SIG-M5 (cell line): Measurements from ENCODE around the gene ABHD3.
A peak's percentile ranks its signal among the peaks of the same experiment; 100 is the strongest.
"Not testable (repeated sequence)": the region's sequence is repeated elsewhere in the genome, so short reads cannot be mapped to it uniquely, and the experiment has no call there.

Experiments used
- DNase-seq: peaks from one replicate; lab custom pipeline; 2025; lab: John Stamatoyannopoulos, UW

Gene ABHD3

DNA sequence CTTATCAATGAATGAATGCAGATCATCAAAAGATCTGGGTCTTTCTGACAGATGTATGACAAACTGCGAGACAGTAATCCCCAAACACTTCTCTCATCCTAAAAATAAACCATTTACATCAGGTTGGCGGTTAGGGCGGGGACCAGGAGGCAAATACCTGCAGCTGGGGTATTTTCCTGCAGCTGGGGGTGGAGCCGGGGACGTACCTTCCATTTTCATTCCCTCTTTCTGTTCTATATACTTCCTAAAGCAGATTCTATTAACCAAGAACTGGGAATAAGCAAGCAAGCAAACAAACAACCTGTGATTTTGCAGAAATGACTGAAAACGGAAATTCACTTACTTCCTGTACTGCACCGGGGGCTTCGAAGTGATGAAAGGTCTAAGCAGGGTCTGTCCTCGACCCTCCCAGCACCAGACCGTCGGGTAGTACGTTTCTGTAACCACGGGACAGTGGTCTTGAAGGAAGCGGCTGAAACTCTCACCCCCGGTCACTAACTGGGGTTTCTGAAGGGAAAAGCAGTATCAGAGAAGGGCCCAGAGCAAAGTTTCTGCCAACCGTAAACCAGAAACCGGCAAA lies 1.2 kb downstream of the ABHD3 start:
- DNase-seq = no peak

DNA sequence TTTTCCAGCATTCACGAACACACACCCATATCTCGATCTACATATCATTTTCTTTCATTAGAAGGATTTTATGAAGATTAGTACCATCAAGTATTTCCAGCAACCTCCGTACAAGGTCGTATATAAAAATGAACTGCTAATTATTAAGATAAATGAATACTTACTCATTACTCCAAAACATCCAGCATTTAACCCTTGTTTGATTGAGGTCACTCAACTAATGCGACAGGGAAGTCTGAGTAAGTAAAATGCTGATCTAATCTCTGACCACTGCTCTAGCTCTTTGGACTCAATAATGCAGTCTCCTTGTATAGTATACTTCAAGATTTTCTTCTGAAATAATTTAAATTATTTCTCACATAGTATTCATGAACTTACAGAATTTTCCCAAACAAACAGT lies 2.0 kb downstream of the ABHD3 start:
- DNase-seq = no peak

DNA sequence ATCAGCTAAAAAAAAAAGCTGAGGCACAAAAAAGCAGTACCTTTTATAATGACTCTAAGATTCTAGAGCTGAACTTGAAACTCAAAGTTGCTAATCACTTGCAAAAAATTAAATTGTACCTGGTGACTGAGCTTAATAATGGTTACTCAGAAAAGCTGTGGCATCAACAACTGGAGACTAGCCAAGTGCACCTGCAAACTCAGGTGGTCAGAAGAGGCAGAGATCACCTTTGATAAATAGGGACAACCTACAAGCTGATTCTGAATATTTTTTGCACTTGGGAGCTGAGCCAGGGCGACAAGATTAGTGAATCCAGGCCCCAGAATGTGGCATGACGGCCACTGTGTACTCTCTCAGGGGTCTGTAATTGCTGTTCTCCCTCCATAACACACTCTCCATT lies 3.0 kb downstream of the ABHD3 start:
- no peak for DNase-seq

DNA sequence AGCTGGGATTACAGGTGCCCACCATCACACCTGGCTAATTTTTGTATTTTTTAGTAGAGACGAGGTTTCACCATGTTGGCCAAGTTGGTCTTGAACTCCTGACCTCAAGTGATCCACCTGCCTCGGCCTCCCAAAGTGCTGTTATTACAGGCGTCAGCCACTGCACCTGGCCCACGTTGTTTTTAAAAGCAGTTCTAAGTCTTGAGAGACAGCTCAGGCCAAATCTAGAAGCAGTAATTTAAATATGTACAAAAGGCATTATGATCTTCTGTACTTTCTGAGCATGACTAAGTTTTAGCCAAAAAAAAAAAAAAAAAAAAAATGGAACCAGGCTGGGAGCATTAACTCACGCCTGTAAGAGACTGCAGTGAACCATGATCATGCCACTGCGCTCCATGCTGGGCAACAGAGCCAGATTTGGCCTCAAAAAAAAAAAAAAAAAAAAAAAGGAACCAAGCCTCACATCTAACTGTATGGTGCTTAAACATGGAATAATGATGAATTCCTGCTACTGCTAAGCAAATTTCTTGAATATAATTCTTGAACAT lies 4.0 kb downstream of the ABHD3 start:
- DNase-seq = no peak

DNA sequence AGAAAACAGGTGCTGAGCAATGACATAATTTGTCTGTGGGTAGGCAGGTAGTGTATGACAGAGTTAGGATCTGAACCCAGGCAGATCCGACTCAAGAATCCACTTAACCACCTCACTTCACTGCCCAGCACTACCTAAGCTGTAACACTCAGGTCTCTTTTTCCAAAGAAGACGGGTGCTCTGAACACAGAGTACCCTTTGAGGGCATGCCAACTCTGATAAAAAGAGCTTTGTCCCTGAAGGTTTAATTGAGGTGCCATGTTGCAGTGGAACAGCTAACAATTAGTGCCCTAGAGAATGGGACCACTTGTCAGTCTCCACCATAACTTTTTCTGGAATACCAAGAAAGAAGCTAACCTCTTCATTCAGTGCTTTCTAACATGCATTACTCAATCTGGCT lies 11.3 kb downstream of the ABHD3 start:
- DNase-seq = no peak

DNA sequence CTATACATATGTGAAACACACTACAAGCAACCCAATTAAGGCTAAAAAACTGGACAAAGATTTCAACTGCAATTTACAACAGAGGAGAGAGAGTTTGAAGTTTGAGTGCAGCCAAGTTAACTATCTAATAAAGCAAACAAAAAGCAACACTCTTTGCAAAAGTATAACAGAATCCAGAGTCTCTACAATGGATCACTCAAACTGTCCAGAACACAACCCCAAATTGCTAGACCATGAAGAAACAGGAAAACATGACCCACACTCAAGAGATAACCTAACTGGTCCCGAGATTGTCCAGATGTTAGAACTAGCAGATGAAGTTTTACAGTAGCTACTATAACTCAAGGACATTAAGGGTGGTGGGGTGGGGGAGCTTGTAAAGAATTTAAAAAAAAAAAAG lies 14.8 kb downstream of the ABHD3 start:
- no peak for DNase-seq

DNA sequence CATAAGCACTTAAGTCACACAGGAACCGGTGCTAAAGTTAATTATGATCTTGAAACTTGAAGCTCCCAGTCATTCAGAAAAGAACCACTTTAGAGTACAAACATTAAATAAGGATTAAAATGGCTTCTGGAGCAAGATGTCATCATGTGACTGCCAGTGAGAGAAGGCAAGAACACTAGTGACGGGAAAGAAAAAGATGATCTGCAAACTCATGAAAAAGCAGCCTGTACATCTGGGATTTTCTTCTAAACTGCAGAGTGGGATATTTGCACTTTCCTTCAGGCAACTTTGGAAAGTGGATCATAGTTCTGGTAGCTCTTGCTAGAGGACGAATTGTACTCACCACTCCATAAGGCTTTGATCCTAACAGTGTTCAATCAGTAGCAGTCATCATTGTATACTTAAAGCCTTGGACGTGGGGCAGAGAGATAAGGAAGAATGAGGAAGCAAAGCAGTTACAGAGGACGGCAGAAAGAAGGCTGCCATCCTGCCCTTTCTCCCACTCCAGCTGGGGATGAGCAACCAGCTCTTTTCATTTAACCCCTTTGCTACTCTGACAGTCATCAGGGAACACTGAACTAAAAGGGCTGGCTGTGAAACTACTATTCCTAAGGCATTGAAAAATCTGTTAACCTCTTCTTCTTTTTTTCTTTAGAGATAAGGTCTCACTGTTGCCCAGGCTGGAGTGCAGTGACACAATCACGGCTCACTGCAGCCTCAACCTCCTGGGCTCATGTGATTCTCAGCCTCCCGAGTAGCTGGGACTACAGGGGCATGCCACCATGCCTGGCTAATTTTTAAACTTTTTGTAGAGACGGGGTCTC lies 18.1 kb downstream of the ABHD3 start:
- no peak for DNase-seq

DNA sequence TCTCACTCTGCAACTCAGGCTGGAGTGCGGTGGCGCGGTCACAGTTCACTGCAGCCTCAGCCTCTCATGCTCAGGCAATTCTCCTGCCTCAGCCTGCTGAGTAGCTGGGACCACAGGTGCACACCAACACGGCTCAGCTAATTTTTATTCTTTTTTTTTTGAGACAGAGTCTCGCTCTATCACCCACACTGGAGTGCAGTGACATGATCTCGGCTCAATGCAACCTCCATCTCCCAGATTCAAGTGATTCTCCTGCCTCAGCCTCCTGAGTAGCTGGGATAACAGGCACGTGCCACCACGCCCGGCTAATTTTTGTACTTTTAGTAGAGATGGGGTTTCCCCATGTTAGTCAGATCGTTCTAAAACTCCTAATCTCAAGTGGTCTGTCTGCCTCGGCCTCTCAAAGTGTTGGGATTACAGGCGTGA lies 19.0 kb downstream of the ABHD3 start:
- DNase-seq = not testable (repeated sequence)

DNA sequence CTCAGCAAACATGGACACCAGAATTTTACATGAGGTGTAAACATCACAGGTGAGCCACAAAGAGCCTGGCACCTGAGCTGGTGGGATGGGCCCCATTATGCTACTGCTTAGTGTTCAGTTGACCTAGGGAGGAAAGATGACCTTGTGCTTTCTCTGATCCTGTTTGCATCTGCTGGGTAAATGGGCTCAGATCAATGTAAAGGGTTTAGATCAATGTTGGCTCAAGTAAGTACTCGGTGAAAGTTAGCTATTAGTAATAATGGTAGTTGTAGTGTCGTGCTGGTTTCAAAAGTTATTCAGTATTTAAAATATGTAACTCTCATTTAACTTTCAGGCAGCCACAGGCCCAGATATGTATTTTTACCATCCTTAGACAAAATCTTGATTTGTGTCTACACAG lies 19.8 kb downstream of the ABHD3 start:
- no peak for DNase-seq

DNA sequence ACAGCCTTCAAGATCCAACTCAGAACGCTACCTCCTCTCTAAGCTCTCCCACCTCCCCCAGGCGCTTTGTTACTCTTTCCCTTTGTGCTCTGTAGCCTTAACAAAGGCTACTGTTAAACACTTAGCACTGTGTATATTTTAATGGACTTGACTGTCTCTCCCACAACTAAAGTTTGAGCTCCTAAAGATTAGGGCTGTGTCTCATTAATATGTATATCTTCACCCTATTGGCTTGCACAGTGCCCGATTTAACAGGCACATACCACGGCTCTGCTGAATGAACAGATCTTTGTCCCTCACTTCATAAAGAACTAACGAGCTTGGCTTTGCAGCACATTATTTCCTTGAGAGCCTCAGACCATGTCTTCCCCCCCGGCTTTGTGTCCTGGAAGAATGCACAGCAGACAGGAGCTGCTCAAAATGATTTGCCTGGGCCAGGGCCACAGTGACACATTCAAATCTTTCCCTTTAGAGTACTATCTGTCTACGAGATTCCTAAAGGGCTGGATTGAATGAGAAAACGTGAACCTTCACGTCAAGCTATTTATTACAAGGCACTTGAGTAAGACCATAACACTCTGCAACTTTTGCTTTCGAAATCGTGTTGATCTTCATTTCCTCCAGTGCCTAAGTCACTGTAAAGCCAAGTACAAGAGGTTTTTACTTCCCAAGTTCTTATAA lies 22.1 kb downstream of the ABHD3 start:
- peak; percentile 15 for DNase-seq

DNA sequence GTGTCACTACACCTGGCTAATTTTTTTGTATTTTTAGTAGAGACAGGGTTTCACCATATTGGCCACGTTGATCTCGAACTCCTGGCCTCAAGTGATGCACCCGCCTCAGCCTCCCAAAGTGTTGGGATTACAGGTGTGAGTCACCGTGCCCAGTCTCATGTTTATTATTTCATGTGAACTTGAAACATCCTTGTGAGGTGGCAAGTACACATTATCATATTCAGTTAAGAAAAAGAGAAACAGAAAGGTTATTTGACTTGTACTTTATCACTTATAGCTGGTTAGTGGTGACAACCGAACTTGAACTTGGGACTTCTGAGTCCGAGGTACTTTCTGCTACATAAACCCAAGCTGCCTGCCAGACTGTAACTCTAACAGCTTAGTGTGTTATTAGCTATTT lies 24.4 kb downstream of the ABHD3 start:
- no peak for DNase-seq

DNA sequence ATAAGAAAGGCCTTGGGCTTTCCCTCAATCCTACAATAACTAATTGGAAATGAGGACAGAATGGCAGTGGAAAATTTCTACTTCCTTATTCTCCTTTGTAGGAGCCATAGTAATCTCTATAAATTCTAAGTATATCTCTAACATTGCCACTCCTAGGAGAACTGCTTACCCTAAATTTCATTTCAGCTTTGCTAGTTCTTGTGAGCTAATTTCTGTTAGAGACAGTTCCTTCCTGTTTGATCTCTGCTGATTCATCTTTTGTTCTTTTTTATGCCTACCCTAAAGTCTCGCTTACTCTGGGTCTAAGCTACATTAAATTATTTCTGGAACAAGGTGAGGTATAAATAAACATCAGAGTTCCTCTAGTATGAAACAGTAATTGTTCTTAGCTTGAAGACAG lies 25.7 kb downstream of the ABHD3 start:
- DNase-seq = no peak

DNA sequence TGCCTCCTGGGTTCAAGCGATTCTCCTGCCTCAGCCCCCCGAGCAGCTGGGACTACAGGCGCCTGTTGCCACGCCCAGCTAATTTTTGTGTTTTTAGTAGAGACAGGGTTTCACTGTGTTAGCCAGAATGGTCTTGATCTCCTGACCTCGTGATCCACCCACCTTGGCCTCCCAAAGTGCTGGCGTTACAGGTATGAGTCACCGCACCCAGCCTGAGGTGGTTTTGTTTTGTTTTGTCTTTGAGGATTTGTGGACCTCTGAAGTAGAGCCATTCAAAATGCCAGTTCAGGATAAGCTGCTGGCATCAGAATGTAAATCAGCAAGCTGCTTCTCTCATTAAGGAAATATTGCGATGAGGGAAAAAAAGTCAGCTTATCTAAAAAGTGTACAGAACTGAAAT lies 29.2 kb downstream of the ABHD3 start:
- not testable (repeated sequence) for DNase-seq

DNA sequence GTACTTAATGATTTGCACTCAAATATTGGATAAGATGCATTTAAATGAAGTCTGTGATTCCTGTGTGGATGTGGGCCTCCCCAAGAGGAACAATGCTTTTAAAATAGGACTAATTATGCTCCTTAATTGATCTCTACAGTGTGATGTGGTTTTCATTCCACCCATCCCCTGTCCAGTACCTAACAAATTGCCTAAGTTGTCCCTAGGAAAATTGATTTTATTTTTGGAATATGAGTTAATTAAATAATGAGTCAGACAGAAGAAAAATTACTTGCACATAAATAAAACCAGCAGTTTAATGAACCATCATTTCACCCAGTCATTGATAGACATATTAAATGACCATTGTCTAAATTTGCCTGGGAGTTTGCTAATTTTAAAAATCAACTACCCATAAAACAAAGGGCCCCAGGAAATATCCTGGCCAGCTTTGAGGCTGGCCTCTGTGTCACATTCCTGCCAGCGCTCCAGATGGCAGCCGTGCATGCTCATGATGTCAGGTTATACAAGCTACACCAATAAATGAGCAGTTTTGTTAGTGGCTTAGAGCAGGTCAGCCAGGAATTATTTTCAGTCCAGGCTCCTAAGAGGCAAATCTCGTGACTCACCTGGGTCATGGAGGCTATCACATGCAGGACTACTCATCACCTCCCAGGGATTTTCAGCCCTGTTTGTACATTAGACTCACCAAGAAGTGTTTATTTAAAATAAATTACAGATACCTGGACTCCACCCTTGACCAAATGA lies 31.9 kb downstream of the ABHD3 start:
- no peak for DNase-seq

DNA sequence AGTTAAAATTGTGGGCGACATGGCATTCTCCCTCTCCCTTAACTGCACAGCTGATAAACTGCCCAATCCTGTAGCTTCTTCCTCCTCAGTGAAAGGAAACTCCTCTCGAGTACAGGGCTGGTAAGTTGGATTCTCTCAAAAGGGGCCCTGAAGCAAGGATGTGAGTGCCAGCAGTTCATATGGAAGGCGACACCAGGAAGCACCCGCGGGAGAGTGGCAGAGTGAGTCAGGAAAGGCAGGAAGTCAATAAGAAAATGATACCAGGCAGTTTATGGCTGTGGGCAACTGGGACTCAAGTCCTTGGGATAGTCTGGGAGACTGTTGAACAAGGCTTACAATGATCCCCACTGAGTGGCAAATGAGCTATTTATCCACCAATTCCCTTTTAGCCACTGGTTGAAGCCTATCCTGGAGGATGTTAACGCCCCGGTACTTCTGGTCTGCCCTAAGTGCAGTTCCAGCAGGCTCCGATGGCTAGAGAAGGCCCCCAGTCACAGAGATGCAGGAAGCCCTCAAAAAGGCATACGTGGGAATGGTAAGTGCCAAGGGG lies 34.8 kb downstream of the ABHD3 start:
- DNase-seq = no peak

DNA sequence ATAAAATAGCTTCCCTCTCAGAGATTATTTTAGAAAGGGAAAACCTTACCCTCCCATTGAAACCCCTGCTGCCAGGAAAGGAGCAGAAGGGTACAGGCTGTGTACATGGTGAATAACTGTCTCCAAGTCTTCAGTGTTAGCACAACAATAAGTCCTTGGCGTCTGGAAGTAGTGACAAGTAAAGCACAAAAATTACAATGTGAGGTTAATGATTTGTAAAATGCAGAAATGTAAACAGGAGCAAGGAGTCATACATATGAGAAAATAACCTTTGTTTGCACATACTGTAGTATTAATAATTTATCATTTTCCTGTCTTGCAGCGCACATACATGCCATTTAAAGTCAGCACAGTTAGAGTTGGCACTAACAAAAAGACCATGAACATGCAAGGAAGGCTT lies 40.5 kb downstream of the ABHD3 start:
- DNase-seq = no peak

DNA sequence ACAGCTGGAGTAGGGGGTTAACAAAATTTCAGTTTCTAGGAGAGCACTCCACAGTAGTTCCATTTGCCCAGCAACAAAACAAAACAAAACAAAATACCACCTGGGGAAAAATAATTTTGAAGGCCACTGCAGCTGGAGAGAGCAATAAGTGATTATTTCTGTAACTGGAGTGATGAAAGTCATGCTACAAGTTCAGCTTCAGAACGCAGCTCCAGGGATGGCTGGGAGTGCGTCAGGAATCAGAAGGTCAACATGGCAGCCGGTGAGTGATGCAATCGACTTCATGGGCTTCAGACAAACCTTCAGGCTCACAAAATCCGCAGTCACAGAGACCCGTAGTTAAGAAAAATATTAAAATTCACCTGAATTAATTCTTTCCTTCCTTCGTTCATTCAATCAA lies 41.0 kb downstream of the ABHD3 start:
- DNase-seq = no peak

DNA sequence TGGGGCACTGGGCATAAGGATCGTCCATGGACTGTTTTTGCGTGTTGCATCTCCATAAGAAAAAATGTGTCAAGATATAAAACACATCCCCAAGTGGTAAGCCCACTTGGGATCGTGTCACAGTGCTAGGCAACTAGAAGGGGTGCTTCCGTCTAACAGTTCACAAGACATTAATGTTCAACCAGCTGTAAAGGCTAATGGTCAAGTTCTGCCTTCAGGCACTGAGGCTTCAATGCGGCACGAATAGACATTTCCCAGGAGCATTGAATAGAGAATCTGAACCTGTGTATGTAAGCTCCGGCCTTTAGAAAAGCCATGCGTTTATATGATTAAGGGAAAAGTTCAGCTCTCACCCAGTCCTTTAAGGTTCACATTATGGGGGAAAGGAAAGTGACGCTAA lies 42.0 kb downstream of the ABHD3 start:
- no peak for DNase-seq

DNA sequence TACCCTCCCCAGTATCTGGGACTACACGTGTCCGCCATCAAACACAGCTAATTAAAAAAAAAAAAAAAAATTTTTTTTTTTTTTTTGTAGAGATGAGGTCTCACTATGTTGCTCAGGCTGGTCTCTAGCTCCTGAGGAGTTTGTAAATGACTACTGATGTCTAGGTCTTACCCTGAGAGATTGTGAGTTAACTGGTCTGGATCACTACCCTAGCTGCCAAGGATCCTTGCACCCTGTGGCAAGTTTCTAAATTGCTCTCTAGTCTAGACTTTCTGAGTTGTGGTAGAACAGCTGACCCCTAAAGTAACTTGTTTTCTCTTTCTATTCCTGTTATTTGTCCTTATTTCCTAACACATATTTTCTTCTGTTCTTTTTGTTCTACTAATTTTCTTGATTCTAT lies 44.5 kb downstream of the ABHD3 start:
- DNase-seq = no peak

DNA sequence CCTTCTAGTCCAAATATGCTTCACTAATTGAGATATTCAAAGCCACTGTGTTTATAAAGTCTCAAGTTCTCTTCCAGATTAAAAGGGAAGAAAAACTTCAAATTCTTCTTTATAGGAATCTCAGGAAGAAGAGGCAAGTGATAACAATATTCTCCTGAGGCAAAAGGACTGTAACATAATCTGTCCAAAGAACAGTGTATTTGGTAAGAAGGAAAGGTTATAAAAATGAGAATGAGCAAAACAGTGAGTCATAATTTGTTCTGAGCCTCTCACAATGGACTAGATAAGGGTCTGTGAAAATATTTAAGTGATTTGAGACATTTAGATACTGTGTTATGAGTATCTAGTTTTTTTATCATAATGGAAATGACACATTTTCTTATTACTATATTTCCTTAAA lies 48.2 kb downstream of the ABHD3 start:
- DNase-seq = no peak

DNA sequence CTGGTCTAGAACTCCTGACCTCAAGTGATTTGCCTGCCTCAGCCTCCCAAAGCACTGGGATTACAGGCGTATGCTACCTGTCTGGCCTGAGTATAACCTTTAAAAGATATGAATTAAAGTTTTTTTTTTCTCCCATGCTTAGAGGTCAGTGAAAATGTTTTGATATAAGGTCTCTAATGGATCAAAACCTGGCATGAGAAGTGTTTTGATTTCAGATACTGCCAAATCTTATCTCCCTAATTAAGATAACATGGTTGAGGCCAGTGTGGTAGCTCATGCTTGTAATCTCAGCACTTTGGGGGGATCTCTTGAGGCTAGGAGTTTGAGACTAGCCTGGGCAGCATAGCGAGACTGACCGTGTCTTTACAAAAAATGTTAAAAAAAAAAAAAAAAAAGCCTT lies 51.2 kb downstream of the ABHD3 start:
- DNase-seq = no peak

DNA sequence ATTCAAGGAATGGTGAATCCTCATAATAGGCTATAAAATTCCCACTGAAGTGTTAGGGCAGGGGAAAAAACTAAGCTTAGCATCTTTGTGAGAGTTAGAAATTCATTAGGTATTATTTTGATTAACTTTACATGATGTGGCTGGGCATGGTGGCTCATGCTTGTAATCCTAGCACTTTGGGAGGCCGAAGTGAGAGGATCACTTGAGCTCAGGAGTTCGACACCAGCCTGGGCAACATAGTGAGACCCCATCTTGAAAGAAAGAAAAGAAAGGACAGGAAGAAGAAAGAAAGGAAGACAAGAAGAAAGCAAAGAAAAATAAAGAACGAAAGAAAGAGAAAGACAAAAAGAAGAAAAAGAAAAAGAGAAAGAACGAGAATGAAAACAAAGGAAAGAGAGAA lies 52.5 kb downstream of the ABHD3 start:
- no peak for DNase-seq
